ENCODE results near the gene IFI6.
A peak's percentile ranks its signal among the peaks of the same experiment; 100 is the strongest.

IFI6 gene

DNA sequence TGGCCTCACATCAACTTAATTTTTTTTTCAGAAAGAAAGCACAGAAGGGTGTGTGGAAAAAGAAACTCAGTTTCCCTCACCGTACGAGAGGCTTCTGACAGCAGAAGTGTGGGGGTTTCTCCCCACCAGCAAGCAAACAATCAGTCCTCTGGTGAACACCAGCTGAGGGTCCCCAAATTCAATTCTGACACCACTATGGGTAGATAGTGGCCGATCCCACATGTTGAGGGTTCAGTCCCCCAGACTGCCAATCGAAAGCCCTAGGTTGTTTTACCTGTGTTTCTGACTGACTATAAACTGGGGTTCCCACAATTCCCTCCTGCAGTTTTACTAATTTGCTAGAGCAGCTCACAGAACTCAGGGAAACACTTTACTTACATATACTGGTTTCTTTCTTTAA, 2.1 kb downstream of the IFI6 start:
- DNase-seq, result no peak

DNA sequence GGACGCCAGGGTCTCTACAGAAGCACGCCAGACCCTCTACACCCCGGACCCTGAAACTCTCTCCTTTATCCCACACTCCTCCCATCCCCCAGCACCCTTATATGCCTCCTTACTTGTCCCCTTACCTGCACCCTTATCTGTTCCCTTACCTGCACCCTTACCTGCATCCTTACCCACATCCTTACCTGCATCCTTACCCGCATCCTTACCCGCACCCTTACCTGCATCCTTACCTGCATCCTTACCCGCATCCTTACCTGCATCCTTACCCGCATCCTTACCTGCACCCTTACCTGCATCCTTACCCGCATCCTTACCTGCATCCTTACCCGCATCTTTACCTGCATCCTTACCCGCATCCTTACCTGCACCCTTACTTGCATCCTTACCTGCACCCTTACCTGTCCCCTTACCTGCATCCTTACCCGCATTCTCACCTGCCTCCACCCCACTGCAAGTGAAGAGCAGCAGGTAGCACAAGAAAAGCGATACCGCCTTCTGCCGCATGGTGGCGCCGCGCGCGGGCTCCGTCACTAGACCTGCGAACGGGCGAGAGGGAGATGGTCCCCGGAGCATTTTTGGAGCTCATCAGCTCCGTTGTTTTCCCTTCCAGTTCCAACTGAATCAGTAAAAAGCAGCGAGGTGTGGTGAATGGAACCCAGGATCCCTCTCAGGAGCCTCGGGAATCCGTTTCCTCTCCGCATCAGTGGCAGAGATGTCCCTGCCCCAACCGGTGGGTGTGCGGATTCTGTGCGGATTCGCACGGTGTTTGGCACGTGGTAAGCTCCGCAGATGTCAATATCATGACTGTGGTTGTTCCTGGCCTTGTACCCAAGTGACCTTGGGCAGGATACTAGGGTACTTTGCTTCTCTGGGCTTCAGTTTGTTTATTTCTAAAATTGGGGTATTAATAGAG, 2.9 kb downstream of the IFI6 start:
- DNase-seq, result peak; percentile 91

GRCh38 chr1:27668121-27668807, 3.7 kb downstream of the IFI6 start:
- no peak for DNase-seq

DNA sequence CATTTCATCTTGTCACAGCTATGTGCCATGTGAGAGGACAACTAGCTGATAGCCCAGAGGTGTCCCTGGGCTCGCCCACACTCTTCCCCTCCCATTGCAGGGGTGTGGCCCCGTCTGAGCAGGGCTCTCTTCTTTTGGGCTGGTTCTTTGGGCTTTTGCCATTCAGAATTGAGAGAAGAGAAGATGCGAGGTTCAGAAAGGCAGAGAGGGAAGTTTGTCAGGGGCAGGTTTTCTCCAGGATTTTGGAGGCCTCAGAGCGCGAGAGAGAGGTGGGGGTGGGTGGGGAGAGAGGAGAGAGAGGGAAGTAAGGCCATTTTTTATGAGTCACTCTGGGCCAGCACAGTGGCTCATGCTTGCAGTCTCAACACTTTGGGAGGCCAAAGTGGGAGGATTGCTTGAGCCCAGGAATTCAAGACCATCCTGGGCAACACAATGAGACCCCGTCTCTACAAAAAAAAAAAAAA, 5.2 kb downstream of the IFI6 start:
- DNase-seq, result no peak

DNA sequence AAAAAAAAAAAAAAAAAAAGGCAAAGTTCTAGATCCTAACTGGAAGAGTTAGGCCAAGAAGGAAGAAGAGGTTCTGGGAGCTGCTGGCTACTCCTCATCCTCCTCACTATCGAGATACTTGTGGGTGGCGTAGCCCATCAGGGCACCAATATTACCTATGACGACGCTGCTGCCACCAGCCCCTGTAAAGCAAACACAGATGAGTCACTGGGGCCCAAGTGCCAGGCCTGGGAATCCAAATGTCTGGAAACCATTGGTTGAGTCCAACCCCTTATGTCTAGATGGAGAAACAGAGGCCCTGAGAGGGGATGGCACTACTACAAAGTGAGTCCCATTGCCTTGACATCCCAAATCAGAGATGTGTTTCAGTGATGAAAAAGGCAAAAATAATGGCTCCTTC, 5.7 kb downstream of the IFI6 start:
- no peak for DNase-seq

GRCh38 chr1:27665016-27665651, 6.9 kb downstream of the IFI6 start:
- no peak for DNase-seq

DNA sequence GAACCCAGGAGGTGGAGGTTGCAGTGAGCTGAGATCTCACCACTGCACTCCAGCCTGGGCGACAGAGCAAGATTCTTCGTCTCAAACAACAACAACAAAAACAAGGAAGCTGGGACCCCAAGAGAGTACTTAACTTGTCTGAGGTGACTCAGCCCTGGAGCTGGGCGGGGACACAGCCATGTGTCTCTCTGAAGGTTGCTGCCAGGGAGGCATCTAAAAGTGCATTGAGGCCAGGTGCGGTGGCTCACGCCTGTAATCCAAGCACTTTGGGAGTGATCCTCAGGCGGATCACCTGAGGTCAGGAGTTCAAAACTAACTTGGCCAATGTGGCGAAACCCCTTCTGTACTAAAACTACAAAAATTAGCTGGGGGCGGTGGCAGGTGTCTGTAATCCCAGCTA, 7.7 kb downstream of the IFI6 start:
- DNase-seq, result no peak

DNA sequence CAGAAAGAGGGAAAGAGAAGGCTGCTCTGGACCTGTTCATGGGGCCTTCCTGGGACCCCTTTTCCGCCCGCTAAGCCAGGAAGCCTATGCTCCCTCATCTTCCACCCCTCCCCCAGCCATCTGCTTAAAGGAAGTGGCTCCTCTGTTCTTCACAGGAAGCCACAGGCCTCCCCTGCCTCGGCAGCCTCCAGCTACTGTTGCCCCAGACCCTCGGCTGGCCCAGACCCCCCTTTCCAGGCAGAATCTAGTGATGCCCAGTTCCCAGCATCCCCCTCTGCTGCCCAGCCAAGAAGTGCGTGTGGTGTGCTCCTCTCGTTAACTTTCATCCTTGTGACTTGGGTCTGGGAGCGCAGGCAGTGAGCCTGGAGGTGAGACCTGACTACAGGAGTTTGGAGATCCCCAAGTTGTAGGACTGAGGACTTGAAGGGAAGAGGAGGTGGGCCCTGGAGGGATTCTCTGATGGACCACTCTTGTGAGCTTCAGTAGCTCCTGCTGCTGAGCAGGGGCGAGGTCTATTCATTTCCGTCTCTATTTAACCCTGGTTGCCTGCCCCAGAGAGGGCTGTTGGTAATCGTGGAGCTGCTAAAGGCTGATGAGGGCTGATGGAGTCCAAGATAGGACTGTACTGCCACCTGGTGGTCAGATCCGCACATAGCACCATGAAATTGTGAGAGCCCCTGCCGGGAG, 9.1 kb downstream of the IFI6 start:
- peak; percentile 93 for DNase-seq

- DNase-seq, result no peak
Measured at GRCh38 chr1:27662261-27662660, 9.7 kb downstream of the IFI6 start.

GRCh38 chr1:27661412-27662075, 10.4 kb downstream of the IFI6 start:
- DNase-seq, result no peak

DNA sequence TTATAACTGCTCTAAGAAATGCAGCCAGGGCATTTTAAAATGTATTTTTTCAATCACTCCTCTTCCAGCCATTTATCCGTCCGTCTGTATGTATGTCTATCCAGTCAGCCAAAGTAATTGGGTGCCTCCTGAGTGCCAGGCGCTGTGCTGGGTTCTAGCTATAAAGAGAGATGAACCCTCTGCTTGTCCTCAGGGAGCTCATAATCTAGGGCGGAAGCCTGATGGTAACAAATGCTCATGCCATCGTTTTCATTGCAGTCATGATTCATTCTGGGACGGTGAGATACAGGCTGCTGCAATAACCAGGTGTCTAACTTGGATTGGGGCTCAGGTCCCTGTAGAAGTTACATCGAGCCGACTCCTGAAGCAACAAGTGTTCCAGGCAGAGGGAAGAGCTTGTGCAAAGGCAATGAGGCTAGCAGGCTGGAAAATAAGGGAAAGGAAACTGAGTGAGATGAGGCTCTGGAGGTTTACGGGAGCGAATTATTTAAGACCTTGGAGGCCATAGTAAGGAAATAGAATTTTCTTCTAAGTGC, 11.6 kb downstream of the IFI6 start:
- no peak for DNase-seq

DNA sequence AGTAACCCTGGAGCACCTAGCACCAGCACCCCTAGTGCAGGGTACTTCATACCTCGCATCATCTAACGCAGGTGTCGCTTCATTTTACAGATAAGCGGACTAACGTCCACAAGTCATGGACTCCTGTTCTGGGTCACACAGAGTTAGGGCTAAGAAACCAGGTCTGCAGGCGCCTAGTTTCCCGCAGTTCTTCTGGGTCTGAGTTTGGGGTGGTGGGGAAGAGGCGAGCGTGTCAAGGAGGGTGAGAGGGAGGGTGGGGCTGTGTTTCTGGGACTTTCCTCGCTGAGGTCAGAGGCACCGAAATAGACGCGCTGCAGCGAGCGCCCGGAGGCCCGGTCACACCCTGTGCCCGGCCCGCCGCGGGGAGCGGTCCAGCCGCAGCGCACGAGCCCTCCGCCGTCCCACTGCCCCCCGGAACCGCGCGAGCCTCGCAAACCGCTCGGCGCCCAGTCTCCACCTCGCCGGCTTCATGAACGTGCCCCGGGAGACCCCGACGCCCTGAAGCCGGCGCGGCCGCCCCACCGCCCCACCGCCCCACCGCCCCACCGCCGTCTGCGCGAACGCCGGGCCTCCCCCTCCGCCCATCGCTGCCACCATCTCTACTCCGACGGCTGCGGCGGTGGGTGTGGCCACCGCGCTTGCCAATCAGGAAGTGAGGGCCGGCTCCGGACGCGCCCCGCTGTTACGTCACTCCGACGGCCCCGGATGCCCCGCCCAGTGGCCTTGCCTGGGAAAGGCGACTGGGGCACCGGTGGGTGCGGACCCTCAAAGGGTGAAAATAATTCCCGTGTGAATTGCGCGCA, 12.3 kb downstream of the IFI6 start:
- DNase-seq, result peak; percentile 83

- no peak for DNase-seq
Measured at GRCh38 chr1:27658951-27659496, 13.0 kb downstream of the IFI6 start.

- DNase-seq, result no peak
Measured at GRCh38 chr1:27656157-27656893, 15.7 kb downstream of the IFI6 start.

- DNase-seq, result no peak
Measured at GRCh38 chr1:27655151-27655937, 16.6 kb downstream of the IFI6 start.

- DNase-seq, result no peak
Measured at GRCh38 chr1:27652111-27652864, 19.7 kb downstream of the IFI6 start.

DNA sequence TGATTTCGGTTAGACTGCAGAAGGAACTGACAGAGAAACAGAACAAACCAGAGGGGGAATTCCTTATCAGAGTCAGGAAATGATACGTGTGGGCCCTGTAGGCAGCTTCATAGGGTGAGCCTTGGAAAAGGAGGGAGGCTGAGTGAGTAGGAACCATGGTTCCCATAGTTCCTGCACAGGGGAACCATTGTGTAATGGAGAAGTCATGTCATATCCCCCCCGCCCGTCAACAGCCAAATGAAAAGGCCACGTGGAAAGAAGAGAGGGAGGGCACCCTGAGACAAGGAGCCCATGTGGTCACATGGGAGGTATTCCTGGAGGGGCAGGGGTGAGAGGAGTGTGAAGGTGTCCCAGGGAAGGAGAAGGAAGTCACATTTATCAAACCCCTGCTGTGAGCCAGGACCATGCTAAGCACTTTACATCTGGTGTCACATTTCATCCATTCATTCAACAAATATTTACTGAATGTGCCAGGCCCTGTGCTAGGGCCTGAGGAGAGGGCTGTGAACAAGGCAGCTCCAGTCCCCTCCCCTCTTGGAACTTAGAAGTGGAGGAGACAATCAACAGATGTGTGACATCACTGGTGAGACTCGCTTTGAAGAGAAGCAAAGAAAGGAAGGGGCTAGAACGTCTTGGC, 21.3 kb downstream of the IFI6 start:
- DNase-seq, result no peak

- DNase-seq, result no peak
Measured at GRCh38 chr1:27650171-27650538, 21.8 kb downstream of the IFI6 start.

All from activated CD8-positive, alpha-beta memory T cell treated with anti-CD3 and anti-CD28 coated beads, Interleukin-2, amount 50 U/mL, for 4 hours (primary cell).